ENCODE results near the gene COL2A1.
A peak's percentile ranks its signal among the peaks of the same experiment; 100 is the strongest.

Gene COL2A1

GRCh38 chr12:48004053-48004941 is at the start of gene COL2A1:
TSS of gene COL2A1 (minus strand) at chr12:48004476. CDS start at chr12:48004321, 155 bp downstream.
- DNase-seq (ENCODE audit: low read depth in 2 of 2), result peak in 1 of 2 experiments; percentile 15

DNA sequence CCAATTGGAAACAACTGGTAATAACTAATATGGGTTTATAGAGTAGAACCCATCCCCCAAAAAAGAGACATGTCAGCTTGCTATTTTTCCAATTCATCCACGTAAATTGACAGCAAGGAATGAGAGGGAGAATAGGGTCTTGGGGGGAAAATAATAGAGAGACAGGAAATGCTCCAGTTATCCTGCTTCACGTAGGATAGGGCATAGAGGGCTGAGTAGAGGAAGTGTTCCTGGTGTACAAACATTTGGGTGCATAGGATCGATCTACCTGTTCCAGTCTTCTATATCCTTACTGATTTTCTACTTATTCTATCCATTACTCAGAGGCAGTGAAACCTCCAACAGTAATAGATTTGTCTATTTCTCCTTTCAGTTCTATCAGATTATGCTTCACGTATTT is 49.6 kb upstream of the COL2A1 start:
- no peak for DNase-seq (ENCODE audit: low read depth in 2 of 2)

DNA sequence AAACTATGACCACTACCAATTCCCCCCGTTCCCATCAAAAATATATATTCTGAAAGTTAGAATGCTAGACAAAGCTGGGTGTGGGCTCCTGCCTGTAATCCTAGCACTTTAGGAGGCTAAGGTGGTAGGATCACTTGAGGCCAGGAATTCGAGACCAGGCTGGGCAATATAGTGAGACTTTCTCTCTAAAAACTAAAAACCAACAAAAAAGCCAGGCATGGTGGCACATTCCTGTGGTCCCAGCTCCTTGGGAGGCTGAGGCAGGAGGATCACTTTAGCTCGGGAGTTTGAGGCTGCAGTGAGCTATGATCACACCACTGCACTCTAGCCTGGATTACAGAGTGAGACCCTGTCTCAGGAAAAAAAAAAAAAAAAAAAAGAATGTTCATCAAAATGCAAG is 48.8 kb upstream of the COL2A1 start:
- DNase-seq (ENCODE audit: low read depth in 2 of 2), result no peak

DNA sequence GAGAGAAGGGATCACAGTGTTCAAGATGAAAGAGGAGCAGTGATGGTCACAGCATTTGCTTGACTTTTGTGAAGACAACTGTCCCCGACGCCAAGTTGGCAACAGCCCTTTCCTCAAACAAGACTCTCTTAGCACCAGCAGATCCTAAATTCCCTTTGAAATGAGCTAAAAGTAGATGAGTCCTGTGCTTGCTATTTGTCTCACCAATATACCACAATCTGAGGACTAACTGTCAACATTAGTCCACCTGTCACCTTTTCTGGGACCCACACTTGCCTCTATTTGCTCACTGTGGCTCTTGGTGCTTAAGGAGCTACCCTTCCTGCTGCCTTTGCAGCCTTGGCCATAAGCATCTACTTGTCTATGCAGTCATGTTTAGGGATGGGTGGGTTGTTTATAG is 47.4 kb upstream of the COL2A1 start:
- no peak for DNase-seq (ENCODE audit: low read depth in 2 of 2)

- no peak for DNase-seq (ENCODE audit: low read depth in 2 of 2)
These were observed 45.9 kb upstream of the COL2A1 start for GRCh38 chr12:48050174-48050573.

DNA sequence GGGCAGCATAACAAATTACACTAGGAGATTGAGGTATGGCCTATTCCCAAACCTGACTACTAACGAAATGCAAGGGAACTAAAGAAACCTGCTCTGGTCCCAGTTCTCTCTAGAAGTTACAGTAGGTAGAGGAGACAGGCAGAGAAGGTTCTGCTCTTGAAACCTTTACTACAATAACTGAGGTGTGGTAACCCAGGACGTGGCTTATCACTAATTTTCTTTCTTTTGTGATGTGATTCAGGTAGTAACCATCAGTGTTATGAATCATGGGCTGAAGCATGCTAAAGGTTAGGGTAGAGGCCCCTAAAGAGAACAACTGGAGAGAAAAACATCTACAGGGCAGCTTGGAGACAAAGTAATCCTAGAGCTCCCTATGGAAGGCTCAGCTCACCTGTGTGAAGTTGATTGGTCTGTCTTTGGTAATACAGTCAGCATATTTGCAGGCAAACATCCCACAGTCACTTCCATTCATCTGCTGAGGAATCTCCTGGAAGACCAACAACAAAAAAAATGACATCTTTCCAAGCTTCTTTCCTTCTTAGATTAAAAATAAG is 41.8 kb upstream of the COL2A1 start:
- no peak for DNase-seq (ENCODE audit: low read depth in 2 of 2)

GRCh38 chr12:48045061-48045846 is 41.0 kb upstream of the COL2A1 start:
- no peak for DNase-seq (ENCODE audit: low read depth in 2 of 2)

- no peak for DNase-seq (ENCODE audit: low read depth in 2 of 2)
These were observed 40.1 kb upstream of the COL2A1 start for GRCh38 chr12:48044396-48044795.

DNA sequence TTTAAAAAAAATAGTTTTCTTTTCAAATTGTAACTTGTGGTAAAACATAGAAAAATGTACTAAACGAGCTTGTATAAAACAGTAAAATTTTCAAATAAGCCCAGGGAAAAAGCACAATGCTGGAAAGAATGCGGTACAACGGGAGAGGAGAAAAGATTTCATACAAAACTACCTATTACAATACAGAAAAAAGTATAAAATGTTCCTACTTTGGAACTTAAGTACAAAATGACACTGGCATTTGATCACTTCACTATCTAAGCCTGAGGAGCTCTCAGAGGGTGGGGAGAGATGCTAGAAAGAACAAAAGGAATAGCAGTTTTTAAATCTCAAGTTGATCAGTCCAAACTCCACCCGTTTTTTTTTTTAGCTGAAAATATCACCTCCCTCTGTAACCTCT is 39.5 kb upstream of the COL2A1 start:
- no peak for DNase-seq (ENCODE audit: low read depth in 2 of 2)

- no peak for DNase-seq (ENCODE audit: low read depth in 2 of 2)
These were observed 37.5 kb upstream of the COL2A1 start for GRCh38 chr12:48041591-48042423.

- no peak for DNase-seq (ENCODE audit: low read depth in 2 of 2)
These were observed 36.1 kb upstream of the COL2A1 start for GRCh38 chr12:48040354-48040753.

DNA sequence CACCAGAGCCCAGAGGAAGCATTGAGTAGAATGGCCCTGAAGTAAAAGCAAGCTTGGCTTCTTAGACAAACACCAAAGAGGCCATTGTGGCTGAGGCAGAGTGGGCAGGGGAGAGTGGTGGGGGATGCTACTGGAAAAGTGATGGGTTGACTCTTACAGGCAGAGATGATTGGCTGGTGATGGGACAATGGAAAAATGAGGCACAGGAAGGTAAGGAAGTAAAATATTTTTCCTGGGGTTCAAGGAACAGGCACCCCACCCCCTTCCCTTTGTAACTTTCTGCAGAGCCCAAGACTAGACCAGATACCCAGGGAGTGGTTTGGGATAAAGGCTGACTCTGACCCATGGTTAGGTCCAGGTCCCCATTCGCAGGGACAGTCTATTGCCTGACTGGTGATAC is 34.9 kb upstream of the COL2A1 start:
- no peak for DNase-seq (ENCODE audit: low read depth in 2 of 2)

DNA sequence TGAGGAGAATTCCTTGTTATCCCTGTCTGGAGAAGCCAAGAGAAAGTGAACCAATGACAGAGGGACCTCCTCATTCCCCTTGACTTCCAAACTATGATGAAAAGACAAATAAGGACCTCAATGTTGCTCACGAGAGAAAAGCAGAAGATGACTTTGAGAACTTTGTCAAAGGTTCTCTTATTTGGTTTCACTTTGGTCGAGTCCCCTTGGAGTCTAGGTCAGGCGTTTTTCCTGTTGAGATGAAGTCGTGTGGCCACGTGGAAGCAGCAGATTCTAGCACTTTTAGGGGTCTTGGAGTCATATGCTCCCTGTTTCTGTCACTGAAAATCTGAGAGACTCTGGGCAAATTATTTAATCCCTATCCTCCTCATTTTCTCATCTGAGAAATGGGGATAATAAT is 33.8 kb upstream of the COL2A1 start:
- no peak for DNase-seq (ENCODE audit: low read depth in 2 of 2)

DNA sequence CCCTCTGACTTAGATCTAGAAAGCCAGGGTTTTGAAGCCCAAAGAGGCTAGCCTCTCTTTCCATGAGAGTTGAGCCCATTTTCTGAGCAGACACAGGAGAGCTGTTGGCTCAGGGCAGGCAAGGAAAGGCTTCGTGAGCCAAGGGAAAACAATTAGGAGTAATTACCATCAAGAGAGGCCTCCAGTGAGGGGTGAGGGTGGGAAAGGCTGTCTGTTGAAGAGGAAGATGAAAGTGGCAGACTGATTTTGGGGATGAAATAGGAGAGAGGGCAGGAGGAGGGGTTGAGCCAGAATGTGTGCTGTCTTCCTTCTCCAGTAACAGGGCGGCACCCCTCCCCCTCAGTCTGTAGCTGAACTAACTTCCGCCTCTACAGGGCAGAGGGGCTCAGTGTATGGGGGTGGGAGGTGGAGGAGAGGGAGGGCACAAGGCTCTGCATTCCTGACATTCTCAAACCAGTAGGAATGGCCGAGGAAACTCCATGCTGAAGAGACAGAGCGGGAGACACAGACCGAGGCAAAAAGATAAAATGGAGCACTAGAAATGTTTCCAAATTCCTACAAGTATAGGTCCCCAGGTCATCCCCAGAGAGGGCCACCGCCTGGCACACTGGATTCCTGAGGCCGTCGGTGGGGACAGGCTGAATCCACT is 33.1 kb upstream of the COL2A1 start:
- no peak for DNase-seq (ENCODE audit: low read depth in 2 of 2)

GRCh38 chr12:48036818-48037217 is 32.5 kb upstream of the COL2A1 start:
- DNase-seq (ENCODE audit: low read depth in 2 of 2), result no peak

DNA sequence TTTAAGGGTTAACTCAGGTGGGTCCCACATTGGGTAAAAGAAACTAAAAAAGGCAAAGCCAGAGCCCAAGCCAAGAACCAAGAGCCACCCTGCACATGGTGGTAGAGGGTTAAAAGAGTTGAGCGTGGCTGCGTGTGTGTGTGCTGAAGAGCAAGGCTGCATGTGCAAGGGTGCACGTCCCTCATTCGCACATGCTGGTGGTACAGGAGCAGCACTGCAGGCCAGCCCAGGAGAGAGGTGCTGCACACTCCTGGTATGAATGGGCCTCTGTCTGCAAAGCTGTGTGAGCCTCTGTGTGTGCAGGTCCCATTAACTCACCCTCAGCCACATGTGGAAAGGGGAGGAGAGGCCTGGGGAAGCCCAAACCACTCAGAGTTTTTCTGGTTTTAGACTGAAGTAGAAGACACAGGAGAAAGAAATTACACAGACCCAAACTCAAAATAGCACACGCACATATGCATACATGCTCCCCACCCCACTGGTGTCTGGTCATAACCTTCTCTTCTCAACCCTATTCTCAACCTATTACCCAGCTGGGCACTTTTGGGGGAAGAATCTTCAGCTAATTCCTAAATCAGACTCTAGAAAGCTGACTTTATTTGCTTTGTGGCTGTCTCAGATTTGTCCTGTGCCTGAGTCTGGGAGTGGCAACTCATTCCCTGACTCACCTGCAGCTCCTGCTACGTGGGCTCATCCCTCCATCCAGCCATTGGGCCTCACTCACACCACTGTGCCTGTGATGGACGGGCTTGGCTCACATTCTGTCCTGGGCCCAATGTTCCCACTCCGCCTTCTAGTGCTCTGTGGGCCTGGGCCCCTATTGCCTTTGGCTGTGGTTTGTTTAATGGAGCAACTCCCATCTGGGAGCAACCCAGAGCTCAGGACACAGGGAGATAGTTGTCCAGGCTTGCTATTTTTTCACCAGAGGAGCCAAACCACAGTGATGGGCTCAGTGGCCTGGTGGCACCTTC is 30.8 kb upstream of the COL2A1 start:
- no peak for DNase-seq (ENCODE audit: low read depth in 2 of 2)

- DNase-seq (ENCODE audit: low read depth in 2 of 2), result no peak
These were observed 29.2 kb upstream of the COL2A1 start for GRCh38 chr12:48033451-48033850.

- DNase-seq (ENCODE audit: low read depth in 2 of 2), result no peak
These were observed 28.3 kb upstream of the COL2A1 start for GRCh38 chr12:48032597-48032996.

DNA sequence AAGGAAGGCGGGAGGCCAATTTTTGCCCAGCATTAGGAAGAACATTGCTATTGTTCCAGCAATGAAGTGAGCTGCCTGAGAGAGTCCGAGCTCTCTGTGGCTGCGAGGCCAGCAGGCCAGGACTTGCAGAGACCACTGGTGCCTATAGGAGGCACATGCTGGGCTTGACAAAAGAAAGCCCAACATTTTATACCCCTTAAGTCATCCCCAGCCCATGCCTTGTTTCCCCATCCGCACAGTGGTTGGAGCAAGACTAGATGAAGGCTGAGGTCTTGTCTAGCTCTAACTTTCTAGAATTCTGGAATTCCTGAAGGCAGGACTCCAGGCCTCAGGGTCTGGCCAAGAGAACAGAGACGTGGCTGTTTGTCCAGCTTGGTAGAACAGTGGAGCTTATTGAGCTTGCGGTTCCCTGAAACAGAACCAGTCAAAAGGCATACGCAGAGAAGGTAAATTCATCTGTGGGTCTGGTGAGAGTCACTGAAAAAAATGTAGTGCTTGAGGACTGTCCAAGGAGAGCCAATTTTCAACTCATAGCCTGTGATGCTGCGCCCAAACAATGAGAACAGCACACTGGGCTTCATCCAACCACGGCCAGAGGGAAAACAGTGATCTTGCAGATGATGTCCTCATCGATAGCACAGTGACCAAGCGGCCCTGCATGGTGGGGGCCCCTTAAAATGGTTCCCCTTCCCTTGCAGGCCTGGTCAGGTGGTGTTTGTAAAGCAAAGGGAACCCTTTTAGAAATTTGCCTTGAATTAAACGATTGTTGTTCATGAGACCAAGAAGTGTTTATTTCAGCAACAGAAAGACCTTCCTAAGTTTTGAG is 27.1 kb upstream of the COL2A1 start:
- no peak for DNase-seq (ENCODE audit: low read depth in 2 of 2)

Data from stimulated activated CD4-positive, alpha-beta T cell treated with anti-CD3 and anti-CD28 coated beads, Interleukin-12 subunit alpha, Interleukin-12 subunit beta, amount 100 ng/mL, for 24 hours (primary cell).